D721Med (cell line): Measurements from ENCODE around the gene TRERF1.

ENCODE experiments used
- DNase-seq: peaks from one replicate; pipeline ENCODE4 v3.0.0; 2011; ENCODE audit warnings: low spot score; ENCODE audit not compliant: insufficient read length
- FAIRE-seq: peaks from 2 replicates; lab custom pipeline; 2011; peaks lifted over from hg19 to GRCh38; lab: Jason Lieb, UNC
- TF ChIP-seq, protein P1 (sequence below): IDR thresholded peaks from 2 replicates; pipeline ENCODE4 v1.5.1; 2012; ENCODE audit warnings: mild to moderate bottlenecking, control low read depth; ENCODE audit not compliant: insufficient read depth; ENCODE audit errors: missing control alignments

The TRERF1 gene

DNA sequence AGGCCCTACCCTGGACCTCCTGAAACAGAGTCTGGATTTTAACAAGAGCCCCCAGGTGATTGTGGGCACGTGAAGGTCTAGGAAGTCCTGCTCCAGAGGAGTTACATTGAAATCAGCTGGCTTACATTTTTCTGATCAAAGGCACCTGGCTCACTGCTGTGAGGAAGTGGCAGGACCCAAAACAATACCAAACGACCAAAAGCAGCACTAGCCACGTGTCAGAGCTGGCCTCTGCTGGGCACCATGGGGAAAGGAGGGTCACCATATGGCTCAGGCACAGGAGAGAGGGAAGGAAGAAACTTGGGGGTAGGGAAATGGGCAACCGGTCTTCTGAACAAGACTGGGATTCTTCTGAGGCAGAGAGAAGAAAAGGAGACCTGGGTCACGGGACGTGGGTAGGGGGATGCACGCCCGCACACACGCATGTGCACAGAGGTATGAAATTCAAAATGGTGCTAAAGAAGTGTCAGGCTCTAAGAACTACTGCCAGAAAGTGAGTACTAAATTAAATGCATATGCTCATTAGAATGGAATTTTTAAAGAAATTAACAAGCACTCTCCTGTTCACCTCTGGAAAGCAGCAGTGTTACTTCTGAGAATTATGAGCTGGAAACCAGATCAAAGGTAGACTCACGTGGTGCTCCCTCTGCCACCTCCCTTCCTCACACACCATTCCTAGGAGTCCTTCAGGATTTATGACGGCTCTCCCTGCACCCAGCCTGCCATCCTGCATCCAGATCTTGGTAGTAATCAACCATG is 113.6 kb downstream of the TRERF1 start:
- no peak for FAIRE-seq
- TF ChIP-seq, protein P1, sequence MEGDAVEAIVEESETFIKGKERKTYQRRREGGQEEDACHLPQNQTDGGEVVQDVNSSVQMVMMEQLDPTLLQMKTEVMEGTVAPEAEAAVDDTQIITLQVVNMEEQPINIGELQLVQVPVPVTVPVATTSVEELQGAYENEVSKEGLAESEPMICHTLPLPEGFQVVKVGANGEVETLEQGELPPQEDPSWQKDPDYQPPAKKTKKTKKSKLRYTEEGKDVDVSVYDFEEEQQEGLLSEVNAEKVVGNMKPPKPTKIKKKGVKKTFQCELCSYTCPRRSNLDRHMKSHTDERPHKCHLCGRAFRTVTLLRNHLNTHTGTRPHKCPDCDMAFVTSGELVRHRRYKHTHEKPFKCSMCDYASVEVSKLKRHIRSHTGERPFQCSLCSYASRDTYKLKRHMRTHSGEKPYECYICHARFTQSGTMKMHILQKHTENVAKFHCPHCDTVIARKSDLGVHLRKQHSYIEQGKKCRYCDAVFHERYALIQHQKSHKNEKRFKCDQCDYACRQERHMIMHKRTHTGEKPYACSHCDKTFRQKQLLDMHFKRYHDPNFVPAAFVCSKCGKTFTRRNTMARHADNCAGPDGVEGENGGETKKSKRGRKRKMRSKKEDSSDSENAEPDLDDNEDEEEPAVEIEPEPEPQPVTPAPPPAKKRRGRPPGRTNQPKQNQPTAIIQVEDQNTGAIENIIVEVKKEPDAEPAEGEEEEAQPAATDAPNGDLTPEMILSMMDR, result no peak
- DNase-seq, result no peak

DNA sequence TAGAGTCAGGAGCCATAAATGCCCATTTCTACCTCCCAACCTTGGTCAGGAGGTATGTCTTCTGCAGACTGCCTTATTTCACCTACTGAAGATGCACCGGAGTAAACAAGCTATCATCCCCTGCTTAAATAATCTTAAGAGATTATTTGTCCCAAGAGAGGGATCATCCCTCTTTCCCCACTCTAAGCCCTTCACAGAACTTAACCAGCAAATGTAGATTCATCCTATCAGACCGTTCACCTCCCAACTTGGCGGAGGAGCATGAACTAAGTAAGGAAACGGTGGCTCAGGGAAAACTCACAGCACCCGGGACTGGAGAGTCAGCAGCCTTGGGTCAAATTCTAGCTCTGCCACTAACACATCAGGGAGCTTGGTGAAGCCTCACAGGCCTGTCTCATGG is 115.3 kb downstream of the TRERF1 start:
- FAIRE-seq, result no peak
- peak; percentile 90 for DNase-seq
- TF ChIP-seq, protein P1, result no peak

DNA sequence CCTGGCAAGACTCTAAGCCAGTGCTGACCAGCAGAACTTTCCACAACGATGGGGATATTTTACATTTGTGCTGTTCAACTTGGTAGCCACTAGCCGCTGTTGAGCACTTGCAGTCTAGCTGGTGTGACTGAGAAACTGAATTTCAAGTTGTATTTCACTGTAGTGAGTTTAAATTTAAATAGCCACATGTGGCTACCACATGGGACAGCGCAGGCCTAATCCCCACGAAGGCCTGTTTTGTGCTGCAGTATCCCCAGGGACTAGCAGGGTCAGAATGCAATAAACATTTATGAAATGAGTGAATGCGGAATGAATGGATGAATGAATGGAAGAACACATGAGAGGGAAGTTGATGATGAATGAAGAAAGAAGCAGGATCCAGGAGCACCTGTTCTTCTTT is 115.8 kb downstream of the TRERF1 start:
- no peak for DNase-seq
- TF ChIP-seq, protein P1, result no peak
- FAIRE-seq, result no peak

DNA sequence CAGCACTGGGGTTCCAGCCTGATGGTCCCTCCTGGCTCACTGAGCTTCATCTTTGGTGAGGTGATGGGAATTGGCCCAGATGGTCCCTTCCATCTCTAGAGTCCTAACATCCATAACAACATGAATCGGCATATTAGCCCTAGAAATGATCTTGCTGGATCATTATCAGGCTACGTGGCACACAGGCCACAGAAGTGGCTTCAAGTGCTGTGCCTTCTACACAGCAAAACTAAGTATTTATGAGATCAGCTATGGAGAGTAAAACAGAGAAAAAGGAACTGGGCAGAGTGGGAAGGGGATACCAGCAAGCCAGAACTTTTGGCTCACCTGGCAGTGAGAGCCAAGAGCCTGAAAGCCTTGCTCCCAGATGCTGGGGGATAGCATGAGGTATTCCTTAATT is 116.9 kb downstream of the TRERF1 start:
- TF ChIP-seq, protein P1, result no peak
- DNase-seq, result no peak
- no peak for FAIRE-seq

DNA sequence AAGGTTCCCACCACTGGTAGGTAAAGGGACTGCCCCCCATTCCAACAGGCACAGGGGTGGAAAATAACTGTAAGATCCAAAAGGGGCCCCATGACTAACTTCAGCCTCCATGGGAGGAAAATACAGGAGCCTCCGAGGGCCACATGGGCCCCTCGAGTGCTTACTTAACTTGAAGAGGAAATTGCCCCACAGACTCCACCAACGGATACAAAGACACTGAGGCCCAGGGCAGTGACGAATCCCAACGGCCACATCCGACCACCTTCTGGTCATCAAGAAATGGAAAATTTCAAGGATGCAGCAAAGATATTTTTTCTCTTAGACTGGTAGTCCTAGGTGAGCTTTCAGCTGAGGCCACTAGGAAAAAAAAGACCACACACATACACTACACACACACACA is 118.1 kb downstream of the TRERF1 start:
- no peak for DNase-seq
- TF ChIP-seq, protein P1, result no peak
- no peak for FAIRE-seq

DNA sequence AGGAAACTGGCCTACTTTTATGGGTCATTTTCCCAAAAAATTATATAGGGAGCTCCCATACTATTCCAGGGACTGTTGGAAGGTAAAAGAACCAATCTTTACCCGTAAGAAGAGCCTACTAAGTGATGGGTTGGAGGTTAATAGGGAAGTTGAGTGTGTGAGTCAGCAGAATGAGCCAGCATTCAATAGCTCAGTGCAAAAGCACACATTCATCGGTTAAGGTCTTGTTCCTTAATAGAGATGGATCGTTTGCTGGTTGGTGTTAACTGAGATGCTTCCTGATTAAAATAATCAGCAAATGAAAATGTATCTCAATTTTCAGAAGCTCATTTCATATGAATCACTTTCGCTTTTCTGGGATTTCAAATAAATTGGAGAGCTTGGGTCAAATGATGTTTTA is 118.8 kb downstream of the TRERF1 start:
- TF ChIP-seq, protein P1, result no peak
- DNase-seq (no peak), FAIRE-seq (no peak)

DNA sequence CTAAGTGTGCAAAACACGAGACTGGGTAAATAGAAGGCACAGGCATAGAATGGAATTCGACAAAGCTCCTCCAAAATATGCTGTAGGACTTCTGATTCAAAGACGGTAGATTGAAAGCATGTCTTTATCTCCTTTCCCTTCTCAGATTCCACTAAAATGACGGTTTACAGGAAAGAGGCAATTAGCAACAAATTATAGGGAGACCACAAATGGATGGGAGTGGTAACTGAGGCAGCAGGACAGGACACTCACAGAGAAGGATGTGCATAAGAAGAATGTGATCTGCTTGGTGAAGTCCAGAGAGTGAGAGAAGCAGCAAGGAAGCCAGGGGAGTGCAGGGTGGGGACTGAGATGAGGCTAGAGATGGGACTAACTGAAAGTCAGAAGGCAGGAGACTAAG is 120.7 kb downstream of the TRERF1 start:
- DNase-seq, result no peak
- FAIRE-seq, result no peak
- TF ChIP-seq, protein P1, result no peak
